ENCODE measurements around the gene BCOR. TPM values are rescaled to one million over a fixed set of nuclear protein-coding genes. Genes with fewer than 3 reads are reported as not detected.

BCOR gene
- total RNA-seq, 1 donor from 2014 or later = 15.1 TPM

- DNase-seq = no peak
- H3K4me3 ChIP-seq = no peak overlapping the region
- no peaks in the 10 kb centered on the region for H3K27me3 ChIP-seq (ENCODE audit: low read depth)
- no peak for TF ChIP-seq CTCF (IDR thresholded peaks at IDR 0.05; ENCODE audit: borderline replicate concordance)
- intact Hi-C loops (cut with micrococcal nuclease) = no loop called here
- H3K9me3 ChIP-seq (replicated peaks) = no peaks in the 10 kb centered on the region
- H3K4me1 ChIP-seq = peaks cover 15% of the 10 kb centered on the region
- no peaks in the 10 kb centered on the region for H3K36me3 ChIP-seq
- no peak overlapping the region for H3K27ac ChIP-seq (replicated peaks)
These were observed 15.2 kb upstream of the BCOR start for GRCh38 chrX:40112996-40113395.

- H3K27ac ChIP-seq (replicated peaks) = no peak overlapping the region
- no peak for DNase-seq
- no peak overlapping the region for H3K4me3 ChIP-seq
- TF ChIP-seq CTCF (IDR thresholded peaks at IDR 0.05; ENCODE audit: borderline replicate concordance) = no peak
- intact Hi-C loops (cut with micrococcal nuclease) = no loop called here
- H3K27me3 ChIP-seq (ENCODE audit: low read depth) = no peaks in the 10 kb centered on the region
- H3K36me3 ChIP-seq = no peaks in the 10 kb centered on the region
- no peaks in the 10 kb centered on the region for H3K9me3 ChIP-seq (replicated peaks)
- peaks cover 27% of the 10 kb centered on the region for H3K4me1 ChIP-seq
These were observed 14.1 kb upstream of the BCOR start for GRCh38 chrX:40111868-40112267.

DNA sequence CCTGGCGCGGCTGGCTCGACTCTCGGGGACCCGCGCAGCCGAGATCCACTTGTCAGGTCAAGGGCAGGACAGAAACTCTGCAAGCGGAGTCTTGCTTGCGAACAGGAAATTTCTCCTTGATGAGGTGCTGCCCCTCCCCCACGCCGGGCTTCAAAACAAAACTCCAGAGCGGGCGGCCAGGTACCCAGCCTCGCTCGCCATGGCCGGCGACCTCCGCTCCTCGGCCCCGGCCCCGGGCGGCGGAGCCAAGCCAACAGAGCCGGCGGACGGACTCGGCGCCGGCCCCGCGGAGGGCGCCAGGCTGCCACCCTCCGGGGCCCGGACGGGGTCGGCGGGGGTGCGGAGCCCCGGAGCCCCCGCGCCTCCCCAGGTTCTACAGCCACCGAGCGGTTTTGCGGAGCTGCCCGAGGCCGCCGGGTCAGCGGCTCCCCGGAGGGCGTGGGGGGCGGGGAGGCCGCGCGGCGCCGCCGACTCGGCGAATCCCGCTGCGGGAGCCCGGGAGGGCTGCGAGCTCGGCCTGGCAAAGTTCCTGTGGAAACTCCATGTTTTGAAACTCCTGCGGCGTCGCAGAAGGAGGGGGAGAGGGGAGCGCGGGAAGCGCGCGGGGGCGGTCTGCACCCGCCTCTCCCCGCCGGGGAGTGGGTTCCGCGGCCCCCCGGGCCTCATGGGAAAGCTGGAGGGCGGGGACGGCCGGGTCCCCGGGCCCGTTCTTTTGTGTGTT, 11.7 kb upstream of the BCOR start:
- Histone ChIP-seq H3K27ac (replicated peaks) (peak overlapping the region; percentile 97), H3K9me3 (replicated peaks) (no peaks in the 10 kb centered on the region), H3K36me3 (no peaks in the 10 kb centered on the region), H3K4me1 (peaks cover 30% of the 10 kb centered on the region), H3K4me3 (peak overlapping the region; percentile 72), H3K27me3 (ENCODE audit: low read depth) (no peaks in the 10 kb centered on the region)
- intact Hi-C loops (cut with micrococcal nuclease) = no loop called here
- peak; percentile 69 for DNase-seq
- TF ChIP-seq CTCF (IDR thresholded peaks at IDR 0.05; ENCODE audit: borderline replicate concordance) = no peak

- Histone ChIP-seq H3K27me3 (ENCODE audit: low read depth) (no peaks in the 10 kb centered on the region), H3K4me3 (peak overlapping the region; percentile 72), H3K4me1 (peaks cover 35% of the 10 kb centered on the region), H3K9me3 (replicated peaks) (no peaks in the 10 kb centered on the region), H3K36me3 (no peaks in the 10 kb centered on the region), H3K27ac (replicated peaks) (peak overlapping the region; percentile 97)
- intact Hi-C loops (cut with micrococcal nuclease) = no loop called here
- no peak for TF ChIP-seq CTCF (IDR thresholded peaks at IDR 0.05; ENCODE audit: borderline replicate concordance)
- DNase-seq = peak; percentile 83
These were observed 11.2 kb upstream of the BCOR start for GRCh38 chrX:40108959-40109287.

DNA sequence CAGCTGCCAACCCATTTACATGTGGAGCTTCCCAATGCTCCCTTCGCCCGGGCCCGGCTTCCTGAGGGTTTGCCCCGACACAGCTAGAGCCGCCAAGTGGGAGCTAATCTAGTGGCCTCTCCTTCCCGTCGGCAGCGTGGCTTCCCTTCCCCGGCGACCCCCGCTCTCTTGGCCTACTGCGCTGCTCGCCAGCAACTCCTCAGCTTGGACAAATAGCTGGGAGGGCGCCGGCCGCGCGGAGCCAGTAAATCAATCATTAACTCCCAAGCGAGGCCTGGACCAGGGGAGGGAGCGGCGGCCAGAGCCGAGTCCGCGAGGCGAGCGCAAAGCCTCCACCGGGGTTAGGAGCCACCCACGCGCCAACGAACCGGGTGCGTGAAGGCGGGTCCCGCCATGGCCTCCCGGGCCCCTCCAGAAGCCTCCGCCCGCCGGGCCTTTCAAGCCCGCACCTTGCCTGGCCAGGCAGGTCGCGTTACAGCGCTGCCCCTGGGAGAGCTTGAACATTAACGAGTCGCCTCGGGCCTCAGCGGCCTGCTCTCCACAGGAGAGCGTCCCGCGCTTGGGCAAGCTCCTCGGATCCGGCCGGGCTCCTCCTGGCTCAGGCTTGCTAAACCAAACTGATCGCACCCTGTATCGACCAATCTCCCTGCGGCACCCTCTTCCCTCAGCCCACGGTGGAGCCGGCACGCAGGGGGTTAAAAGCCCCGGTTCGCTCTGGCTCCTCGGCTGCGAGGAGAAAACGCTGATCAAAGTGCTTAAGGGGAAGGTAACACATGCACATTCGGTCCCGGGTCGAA, 10.6 kb upstream of the BCOR start:
- intact Hi-C loops (cut with micrococcal nuclease) = no loop called here
- no peak for TF ChIP-seq CTCF (IDR thresholded peaks at IDR 0.05; ENCODE audit: borderline replicate concordance)
- Histone ChIP-seq H3K27me3 (ENCODE audit: low read depth) (no peaks in the 10 kb centered on the region), H3K4me1 (peaks cover 35% of the 10 kb centered on the region), H3K9me3 (replicated peaks) (no peaks in the 10 kb centered on the region), H3K27ac (replicated peaks) (peak overlapping the region; percentile 97), H3K4me3 (peak overlapping the region; percentile 72), H3K36me3 (no peaks in the 10 kb centered on the region)
- DNase-seq = peak; percentile 42

All from left ventricle myocardium inferior (tissue), 1 donor.